A549 (cell line): ENCODE data around the gene NXPE3. TPM values are rescaled to one million over a fixed set of nuclear protein-coding genes. Genes with fewer than 3 reads are reported as not detected.

ENCODE experiments used
- ATAC-seq, 2 experiments: fragments of 200-7000 bp in 1 of 2; fragments of >200 bp in 1 of 2; cut with Nextera tagmentation in 1 of 2; cut with Tn5 transposase in 1 of 2; 3 replicates each; pipeline versions ENCODE4 v1.8.0 to v1.9.1; 2018 to 2020; ENCODE audit warnings: mild to moderate bottlenecking in 1 of 2, moderate library complexity in 1 of 2
- CTCF ChIA-PET: fragments of 300-600 bp; sonication (Branson Sonifier 250); formaldehyde crosslinking; extraction: SDS; loops from one replicate; lab custom pipeline; 2021; ENCODE audit warnings: antibody characterized with exemption, inconsistent platforms; lab: Yijun Ruan, JAX
- POLR2A ChIA-PET: fragments of 350-600 bp; formaldehyde crosslinking; extraction: SDS; loops from one replicate; lab custom pipeline; 2021; ENCODE audit warnings: antibody characterized with exemption, inconsistent platforms; lab: Yijun Ruan, JAX
- DNase-seq, 2 experiments: peaks; one replicate each; pipeline versions ENCODE4 v3.0.0 to v3.0.0-alpha.2; 2011 to 2016; ENCODE audit warnings: low read depth in 1 of 2, low spot score in 1 of 2
- FAIRE-seq: peaks from 2 replicates; lab custom pipeline; 2011; peaks lifted over from hg19 to GRCh38; lab: Jason Lieb, UNC
- H3K27ac ChIP-seq, 2 experiments: fragments of >200 bp; sonication (Bioruptor Twin); formaldehyde crosslinking; 3 replicates each; pipeline ENCODE4 v1.5.1; 2016 to 2017
- H3K4me1 ChIP-seq: fragments of >200 bp; sonication (Bioruptor Twin); formaldehyde crosslinking; 3 replicates; pipeline ENCODE4 v1.6.1; 2016
- H3K4me2 ChIP-seq: fragments of >200 bp; sonication (Bioruptor Twin); formaldehyde crosslinking; 3 replicates; pipeline ENCODE4 v1.6.1; 2016
- H3K4me3 ChIP-seq: fragments of >200 bp; sonication (Bioruptor Twin); formaldehyde crosslinking; 3 replicates; pipeline ENCODE4 v1.5.1; 2016
- H3K9me3 ChIP-seq: fragments of >200 bp; sonication (Bioruptor Twin); formaldehyde crosslinking; 3 replicates; pipeline ENCODE4 v1.6.1; 2016
- CEBPB ChIP-seq, 2 experiments: fragments of >200 bp in 1 of 2; sonication (Bioruptor Twin) in 1 of 2; formaldehyde crosslinking in 1 of 2; IDR thresholded peaks; 2 replicates each; pipeline ENCODE4 v1.6.1; 2012 to 2016
- E2F6 ChIP-seq: IDR thresholded peaks from 2 replicates; pipeline ENCODE4 v1.6.1; 2012; ENCODE audit warnings: low read depth, borderline replicate concordance
- FOSB ChIP-seq: fragments of 250-450 bp; sonication (Bioruptor Pico); IDR thresholded peaks from 2 replicates; pipeline ENCODE4 v1.5.0; 2020; ENCODE audit warnings: mild to moderate bottlenecking, moderate library complexity
- HEYL ChIP-seq: fragments of 250-450 bp; sonication (Bioruptor Pico); IDR thresholded peaks from 2 replicates; pipeline ENCODE4 v1.8.0; 2021; ENCODE audit warnings: mild to moderate bottlenecking, moderate library complexity
- HOXA7 ChIP-seq: fragments of 250-450 bp; sonication (Bioruptor Pico); IDR thresholded peaks from 2 replicates; pipeline ENCODE4 v1.5.0; 2020; ENCODE audit warnings: mild to moderate bottlenecking, moderate library complexity
- JUN ChIP-seq, 2 experiments: fragments of >200 bp; sonication (Bioruptor Twin); formaldehyde crosslinking; IDR thresholded peaks; 2 replicates in 1 of 2; 3 replicates in 1 of 2; pipeline ENCODE4 v1.6.1; 2016 to 2017
- KDM1A ChIP-seq: fragments of 200-600 bp; sonication (generic); IDR thresholded peaks from 2 replicates; pipeline ENCODE4 v1.6.1; 2016; ENCODE audit warnings: low read depth, mild to moderate bottlenecking
- MAFK ChIP-seq: fragments of 450-650 bp; IDR thresholded peaks from 2 replicates; pipeline ENCODE4 v1.6.1; 2014; ENCODE audit not compliant: partially characterized antibody
- MAX ChIP-seq: IDR thresholded peaks from 2 replicates; pipeline ENCODE4 v1.6.1; 2012
- MAZ ChIP-seq: fragments of 150-350 bp; IDR thresholded peaks from 2 replicates; pipeline ENCODE4 v1.6.1; 2014; ENCODE audit warnings: antibody characterized with exemption, low read depth, low read length, borderline replicate concordance
- MYC ChIP-seq: IDR thresholded peaks from 2 replicates; pipeline ENCODE4 v1.6.1; 2012; ENCODE audit warnings: mild to moderate bottlenecking, inconsistent platforms, low read length, improper control_type of control experiment, borderline replicate concordance
- PHF8 ChIP-seq: fragments of 200-600 bp; sonication (generic); IDR thresholded peaks from 2 replicates; pipeline ENCODE4 v1.6.1; 2016; ENCODE audit warnings: low read depth, mild to moderate bottlenecking, antibody characterized with exemption, moderate library complexity, borderline replicate concordance
- POLR2A ChIP-seq: IDR thresholded peaks from 2 replicates; pipeline ENCODE4 v1.6.1; 2012; ENCODE audit warnings: mild to moderate bottlenecking, low read length
- RAD21 ChIP-seq, 2 experiments: fragments of >200 bp in 1 of 2; sonication (Bioruptor Twin) in 1 of 2; formaldehyde crosslinking in 1 of 2; IDR thresholded peaks in 1 of 2; conservative IDR thresholded peaks in 1 of 2; 2 replicates in 1 of 2; 3 replicates in 1 of 2; pipeline ENCODE4 v1.6.1; 2012 to 2018; ENCODE audit warnings: inconsistent platforms in 1 of 2
- SMC3 ChIP-seq: fragments of >200 bp; sonication (Bioruptor Twin); formaldehyde crosslinking; IDR thresholded peaks from 3 replicates; pipeline ENCODE4 v1.6.1; 2018; ENCODE audit warnings: inconsistent platforms
- TP53 ChIP-seq: fragments of 250-450 bp; sonication (Bioruptor Pico); IDR thresholded peaks from 2 replicates; pipeline ENCODE4 v1.5.0; 2021; ENCODE audit warnings: mild to moderate bottlenecking, moderate library complexity
- whole genome bisulfite sequencing: methylation state at CpG from one replicate; pipeline ENCODE4 v1.1.6; 2017; ENCODE audit errors: missing lambda C conversion rate; 5-methylcytosine and 5-hydroxymethylcytosine counted together
- polyA plus RNA-seq, 4 experiments: library from polyadenylated mRNA; depleted of rRNA in 3 of 4; stranded (reverse); fragments of >200 nt; fragmentation: RNase III in 1 of 4; extraction: RNeasy Plus Mini Kit Qiagen cat#74134 plus additional on column Dnase treatment in 1 of 4; gene quantifications; 2 replicates in 3 of 4; 3 replicates in 1 of 4; pipeline ENCODE4 v1.2.3, GENCODE V29; 2011 to 2017

NXPE3 gene
- polyA plus RNA-seq, 2 of the 4 experiments (the other 2 are of a cell fraction), result 48.6 to 49.5 TPM

- FAIRE-seq (no peak), ATAC-seq (no peak), DNase-seq (no peak)
- Histone ChIP-seq H3K27ac (peak overlapping the region in 1 of 2 experiments; percentile 54; a peak in 4 of 6 replicates), H3K4me1 (peaks cover 40% of the 10 kb centered on the region), H3K4me2 (peak overlapping the region; percentile 13; the same call in 1 of the 3 replicates), H3K4me3 (no peak overlapping the region), H3K9me3 (no peaks in the 10 kb centered on the region)
- POLR2A ChIA-PET, result interaction anchor here (0.8 to 2.6 kb wide), 2 partner anchors 25 to 401 kb away, joined by 3 to 10 read pairs; partner anchors contain the start of gene NFKBIZ
- TF ChIP-seq CEBPB (IDR thresholded peaks at IDR 0.05), result peak; percentile 8 to 41; a peak in 1 of 4 replicates
- TF ChIP-seq HEYL (CRISPR knock-in tag), result no peak
- 60% methylated on average over 3 of the region's 3 CpGs for WGBS
- CTCF ChIA-PET, result interaction anchor here (1.3 to 1.8 kb wide), 4 partner anchors 11 to 405 kb away, joined by 5 to 11 read pairs (median 7); no protein-coding TSS in a partner anchor
These were observed 45.7 kb downstream of the NXPE3 start for GRCh38 chr3:101824702-101825101.

- H3K4me3 ChIP-seq, result no peak overlapping the region
- WGBS, result 79% methylated on average over 2 of the region's 2 CpGs
- DNase-seq (no peak), FAIRE-seq (no peak), ATAC-seq (no peak)
- CTCF ChIA-PET, result interaction anchor here (1.0 to 2.2 kb wide), 5 partner anchors 8 to 403 kb away, joined by 3 to 7 read pairs (median 4); partner anchors contain the start of gene NFKBIZ
- peak overlapping the region; percentile 95; the same call in 1 of the 3 replicates for H3K4me2 ChIP-seq
- TF ChIP-seq POLR2A, result no peak
- TF ChIP-seq HOXA7 (CRISPR knock-in tag), result no peak
- no peak for TF ChIP-seq MAZ
- TF ChIP-seq, all 56 proteins: peak for 0
- POLR2A ChIA-PET, result interaction anchor here (2.7 kb wide), 1 partner anchor 23 kb away, joined by 37 read pairs; the partner anchor contains the start of gene NFKBIZ
- peaks cover 40% of the 10 kb centered on the region for H3K4me1 ChIP-seq
- H3K27ac ChIP-seq, result peak overlapping the region in 1 of 2 experiments; percentile 88; a peak in 4 of 6 replicates
- no peaks in the 10 kb centered on the region for H3K9me3 ChIP-seq
These were observed 47.0 kb downstream of the NXPE3 start for GRCh38 chr3:101825904-101826445.

GRCh38 chr3:101827211-101828174 lies 48.5 kb downstream of the NXPE3 start:
- Histone ChIP-seq H3K9me3 (no peaks in the 10 kb centered on the region), H3K4me1 (peaks cover 40% of the 10 kb centered on the region), H3K4me3 (peak overlapping the region; percentile 61), H3K4me2 (peak overlapping the region; percentile 95), H3K27ac (peak overlapping the region; percentile 88 to 94)
- DNase-seq (peak in 1 of 2 experiments; percentile 67), FAIRE-seq (peak; percentile 56), ATAC-seq (peak; percentile 89 to 92)
- 1% methylated on average over 30 of the region's 30 CpGs for WGBS
- CTCF ChIA-PET, result interaction anchor here (1.1 to 2.2 kb wide), 6 partner anchors 11 to 402 kb away, joined by 3 to 7 read pairs (median 4); partner anchors contain the start of gene NFKBIZ
- POLR2A ChIA-PET, result interaction anchor here (0.8 to 2.7 kb wide), 6 partner anchors 15 to 398 kb away, joined by 3 to 37 read pairs (median 4); partner anchors contain the start of genes NFKBIZ and RPL24
- peak; percentile 15; the same call in 2 of the 3 replicates for TF ChIP-seq SMC3
- peak in 1 of 2 experiments; percentile 17; a peak in 2 of 5 replicates for TF ChIP-seq RAD21 (conservative IDR thresholded peaks at IDR 0.05 in 1 of 2, IDR thresholded peaks at IDR 0.05 in 1 of 2)
- TF ChIP-seq KDM1A, result no peak
- TF ChIP-seq TP53, result 0 out of 2 replicates have a peak, but pooled peaks have one; percentile 15
- TF ChIP-seq MAX, result peak; percentile 85
- no peak for TF ChIP-seq HOXA7 (CRISPR knock-in tag)
- peak; percentile 85 for TF ChIP-seq E2F6
- TF ChIP-seq FOSB (CRISPR knock-in tag), result peak; percentile 53; the same call in 1 of the 2 replicates
- peak; percentile 66; the same call in 1 of the 2 replicates for TF ChIP-seq MYC
- peak; percentile 60; the same call in 1 of the 2 replicates for TF ChIP-seq PHF8
- TF ChIP-seq MAFK, result no peak
- peak in 1 of 2 experiments; percentile 52; a peak in 1 of 5 replicates for TF ChIP-seq JUN (IDR thresholded peaks at IDR 0.05)
- TF ChIP-seq, all 56 proteins: peak for 9
